Measurements from ENCODE around the gene KRTAP6-2.

The KRTAP6-2 gene

GRCh38 chr21:30567617-30568016 is 31.1 kb downstream of the KRTAP6-2 start:
- no peak for DNase-seq (ENCODE audit: low read depth in 2 of 2)

- DNase-seq (ENCODE audit: low read depth in 2 of 2) = no peak
Measured at GRCh38 chr21:30563630-30564029, 35.1 kb downstream of the KRTAP6-2 start.

GRCh38 chr21:30563072-30563471 is 35.6 kb downstream of the KRTAP6-2 start:
- DNase-seq (ENCODE audit: low read depth in 2 of 2) = no peak

GRCh38 chr21:30561957-30562356 is 36.7 kb downstream of the KRTAP6-2 start:
- DNase-seq (ENCODE audit: low read depth in 2 of 2) = no peak

GRCh38 chr21:30561264-30561895 is 37.3 kb downstream of the KRTAP6-2 start, which contains the start of gene KRTAP19-7:
Gene KRTAP19-7, minus strand, starts transcription at chr21:30561314. Its CDS starts 25 bp downstream, at chr21:30561289.
- DNase-seq (ENCODE audit: low read depth in 2 of 2) = no peak

- no peak for DNase-seq (ENCODE audit: low read depth in 2 of 2)
Measured at GRCh38 chr21:30555095-30555494, 43.6 kb downstream of the KRTAP6-2 start.

- no peak for DNase-seq (ENCODE audit: low read depth in 2 of 2)
Measured at GRCh38 chr21:30552782-30553181, 45.9 kb downstream of the KRTAP6-2 start.
